ENCODE data around the gene NHLRC4. TPM values are rescaled to one million over a fixed set of nuclear protein-coding genes. Genes with fewer than 3 reads are reported as not detected.
A peak's percentile ranks its signal among the peaks of the same experiment; 100 is the strongest.

The NHLRC4 gene
- total and polyA plus RNA-seq, 2 of the 13 experiments (the other 11 are each of a cell fraction or from before 2014, with no cell fraction given), result 0.40 to 0.59 TPM

DNA sequence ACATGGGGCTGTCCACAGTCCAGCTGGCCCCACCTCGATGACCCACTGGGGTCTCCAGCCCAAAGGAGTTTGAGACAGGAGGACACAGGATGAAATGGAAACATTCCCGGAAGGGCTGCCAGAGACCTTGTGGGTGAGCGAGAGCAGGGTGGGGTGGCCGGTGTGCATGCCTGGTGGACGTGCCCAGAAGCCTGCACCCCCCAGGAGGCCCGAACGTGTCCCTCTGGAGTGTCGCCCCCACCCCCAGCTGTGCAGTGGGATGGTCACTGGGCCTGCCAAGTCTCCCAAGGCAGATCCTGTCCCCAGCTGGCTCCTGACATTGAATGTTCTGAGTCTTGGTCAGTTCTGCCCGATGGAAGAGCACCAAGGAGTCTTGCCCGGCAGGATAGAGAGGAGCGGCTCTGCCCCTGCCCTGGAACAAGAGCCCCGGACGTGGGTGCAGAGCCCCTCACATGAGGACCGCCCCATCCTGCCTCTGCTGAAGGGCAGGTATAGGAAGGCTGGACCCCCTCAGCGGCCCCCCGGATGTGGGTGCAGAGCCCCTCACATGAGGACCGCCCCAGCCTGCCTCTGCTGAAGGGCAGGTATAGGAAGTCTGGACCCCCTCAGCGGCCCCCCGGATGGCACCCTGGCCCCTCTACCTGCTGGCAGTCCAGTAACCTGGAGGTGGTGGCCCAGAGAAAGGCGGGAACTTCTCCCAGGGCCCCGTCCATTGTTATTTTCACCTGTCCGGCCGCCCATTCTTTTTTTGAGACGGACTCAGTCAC lies 42.3 kb upstream of the NHLRC4 start (continued):
- TF ChIP-seq ZFP90 (CRISPR knock-in tag; IDR thresholded peaks at IDR 0.05; ENCODE audit: borderline replicate concordance) (no peak), ZSCAN31 (CRISPR knock-in tag; IDR thresholded peaks at IDR 0.05; ENCODE audit: low read depth) (no peak), GTF3A (CRISPR knock-in tag; conservative IDR thresholded peaks at IDR 0.05) (no peak), KDM2A (CRISPR knock-in tag; IDR thresholded peaks at IDR 0.05; ENCODE audit: borderline replicate concordance, low read depth) (peak; percentile 24; the same call in 1 of the 2 replicates), SSRP1 (CRISPR knock-in tag; IDR thresholded peaks at IDR 0.05) (no peak), KDM4B (CRISPR knock-in tag; IDR thresholded peaks at IDR 0.05) (0 out of 2 replicates have a peak, but pooled peaks have one; percentile 22), POLR2A (IDR thresholded peaks at IDR 0.05; ENCODE audit: insufficient read depth in 1 of 2, low read depth in 2 of 2, low read length in 2 of 2) (peak; percentile 40 to 60; a peak in 3 of 4 replicates), RFX3 (CRISPR knock-in tag; IDR thresholded peaks at IDR 0.05) (no peak), IRF2 (CRISPR knock-in tag; IDR thresholded peaks at IDR 0.05) (no peak), ZNF446 (CRISPR knock-in tag; IDR thresholded peaks at IDR 0.05) (no peak), TEAD3 (CRISPR knock-in tag; optimal IDR thresholded peaks at IDR 0.05; ENCODE audit: borderline replicate concordance) (no peak), ATF7 (IDR thresholded peaks at IDR 0.05) (no peak), ATF7 (CRISPR knock-in tag; IDR thresholded peaks at IDR 0.05) (no peak), HNF1A (IDR thresholded peaks at IDR 0.05; ENCODE audit: low read depth) (no peak), HNF1A (CRISPR knock-in tag; IDR thresholded peaks at IDR 0.05; ENCODE audit: borderline replicate concordance) (no peak), ZNF761 (CRISPR knock-in tag; conservative IDR thresholded peaks at IDR 0.05) (no peak), ZNF605 (CRISPR knock-in tag; IDR thresholded peaks at IDR 0.05) (no peak), SOX13 (IDR thresholded peaks at IDR 0.05) (no peak), SOX13 (CRISPR knock-in tag; conservative IDR thresholded peaks at IDR 0.05 in 1 of 2, IDR thresholded peaks at IDR 0.05 in 1 of 2) (no peak), REPIN1 (CRISPR knock-in tag; IDR thresholded peaks at IDR 0.05; ENCODE audit: borderline replicate concordance, low read depth) (no peak), RNF2 (conservative IDR thresholded peaks at IDR 0.05; ENCODE audit: low read depth) (no peak), HNRNPL (IDR thresholded peaks at IDR 0.05; ENCODE audit: low read depth, low read length) (no peak), RFXANK (CRISPR knock-in tag; IDR thresholded peaks at IDR 0.05) (no peak)
- TF ChIP-seq, protein P1, sequence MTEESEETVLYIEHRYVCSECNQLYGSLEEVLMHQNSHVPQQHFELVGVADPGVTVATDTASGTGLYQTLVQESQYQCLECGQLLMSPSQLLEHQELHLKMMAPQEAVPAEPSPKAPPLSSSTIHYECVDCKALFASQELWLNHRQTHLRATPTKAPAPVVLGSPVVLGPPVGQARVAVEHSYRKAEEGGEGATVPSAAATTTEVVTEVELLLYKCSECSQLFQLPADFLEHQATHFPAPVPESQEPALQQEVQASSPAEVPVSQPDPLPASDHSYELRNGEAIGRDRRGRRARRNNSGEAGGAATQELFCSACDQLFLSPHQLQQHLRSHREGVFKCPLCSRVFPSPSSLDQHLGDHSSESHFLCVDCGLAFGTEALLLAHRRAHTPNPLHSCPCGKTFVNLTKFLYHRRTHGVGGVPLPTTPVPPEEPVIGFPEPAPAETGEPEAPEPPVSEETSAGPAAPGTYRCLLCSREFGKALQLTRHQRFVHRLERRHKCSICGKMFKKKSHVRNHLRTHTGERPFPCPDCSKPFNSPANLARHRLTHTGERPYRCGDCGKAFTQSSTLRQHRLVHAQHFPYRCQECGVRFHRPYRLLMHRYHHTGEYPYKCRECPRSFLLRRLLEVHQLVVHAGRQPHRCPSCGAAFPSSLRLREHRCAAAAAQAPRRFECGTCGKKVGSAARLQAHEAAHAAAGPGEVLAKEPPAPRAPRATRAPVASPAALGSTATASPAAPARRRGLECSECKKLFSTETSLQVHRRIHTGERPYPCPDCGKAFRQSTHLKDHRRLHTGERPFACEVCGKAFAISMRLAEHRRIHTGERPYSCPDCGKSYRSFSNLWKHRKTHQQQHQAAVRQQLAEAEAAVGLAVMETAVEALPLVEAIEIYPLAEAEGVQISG (CRISPR knock-in tag; IDR thresholded peaks at IDR 0.05), result 0 out of 2 replicates have a peak, but pooled peaks have one; percentile 29
- TF ChIP-seq, protein P2, sequence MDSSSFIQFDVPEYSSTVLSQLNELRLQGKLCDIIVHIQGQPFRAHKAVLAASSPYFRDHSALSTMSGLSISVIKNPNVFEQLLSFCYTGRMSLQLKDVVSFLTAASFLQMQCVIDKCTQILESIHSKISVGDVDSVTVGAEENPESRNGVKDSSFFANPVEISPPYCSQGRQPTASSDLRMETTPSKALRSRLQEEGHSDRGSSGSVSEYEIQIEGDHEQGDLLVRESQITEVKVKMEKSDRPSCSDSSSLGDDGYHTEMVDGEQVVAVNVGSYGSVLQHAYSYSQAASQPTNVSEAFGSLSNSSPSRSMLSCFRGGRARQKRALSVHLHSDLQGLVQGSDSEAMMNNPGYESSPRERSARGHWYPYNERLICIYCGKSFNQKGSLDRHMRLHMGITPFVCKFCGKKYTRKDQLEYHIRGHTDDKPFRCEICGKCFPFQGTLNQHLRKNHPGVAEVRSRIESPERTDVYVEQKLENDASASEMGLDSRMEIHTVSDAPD (CRISPR knock-in tag; IDR thresholded peaks at IDR 0.05), result no peak
